ENCODE results near the gene PRSS16. TPM values are rescaled to one million over a fixed set of nuclear protein-coding genes. Genes with fewer than 3 reads are reported as not detected.

The PRSS16 gene
- total RNA-seq, 2 experiments from 2014 or later, result 1.1 to 1.5 TPM

DNA sequence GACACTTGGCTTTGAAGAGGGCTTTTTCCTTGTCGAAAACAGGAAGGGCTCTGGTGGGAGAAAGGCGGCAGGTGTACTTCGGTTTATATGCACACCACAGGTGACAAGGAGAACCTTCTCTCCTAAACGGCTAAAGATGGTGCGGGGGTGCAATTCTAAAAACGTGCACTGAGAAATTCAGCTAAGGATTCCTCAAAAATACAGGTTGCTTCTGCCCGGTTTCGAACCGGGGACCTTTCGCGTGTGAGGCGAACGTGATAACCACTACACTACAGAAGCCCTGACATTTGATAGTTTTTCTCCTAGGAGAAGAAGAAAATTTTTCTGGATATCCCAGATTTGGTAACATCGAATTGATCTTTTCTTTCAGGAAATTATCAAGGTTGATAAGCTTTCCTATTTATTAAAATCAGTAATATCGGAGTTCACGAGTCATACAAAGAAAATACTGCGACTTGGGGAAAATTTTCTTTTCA lies 32.6 kb downstream of the PRSS16 start:
- H3K4me1 Mint-ChIP-seq, result peaks cover 19% of the 10 kb centered on the region
- H3K27ac Mint-ChIP-seq, result peak overlapping the region; percentile 71

DNA sequence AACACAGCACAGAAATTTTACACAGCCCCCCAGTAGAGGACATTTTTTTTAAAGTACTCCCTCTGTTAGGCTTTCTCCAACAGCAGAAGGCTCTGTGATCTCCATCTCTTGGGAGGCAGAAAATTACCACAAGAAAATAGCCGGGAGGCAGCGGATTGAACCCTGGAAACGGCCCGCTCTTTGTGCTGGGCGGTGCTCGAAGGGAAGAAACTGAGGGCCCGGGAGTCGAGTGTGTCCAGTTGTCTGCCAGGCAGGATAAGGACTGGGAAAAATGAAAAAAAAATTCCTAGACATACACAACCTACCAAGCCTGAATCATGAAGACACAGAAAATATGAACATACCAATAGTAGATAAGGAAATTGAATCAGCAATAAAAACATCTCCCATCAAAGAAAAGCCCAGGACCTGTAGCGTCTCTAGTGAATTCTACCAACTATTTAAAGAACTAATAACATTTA lies 33.1 kb downstream of the PRSS16 start:
- Mint-ChIP-seq H3K4me3 (peak overlapping the region; percentile 30), H3K27ac (no peak overlapping the region)
- POLR2A ChIA-PET, result no interaction called here

More for the DNA sequence above, 32.6 kb downstream of the PRSS16 start:
- ChIA-PET CTCF (no interaction called here), POLR2A (no interaction called here)
- Mint-ChIP-seq H3K4me3 (peak overlapping the region; percentile 48), H3K27me3 (peaks cover 77% of the 10 kb centered on the region), H3K36me3 (ENCODE audit: low read depth) (peaks cover 13% of the 10 kb centered on the region), H3K9me3 (peaks cover 15% of the 10 kb centered on the region)
- no peak for DNase-seq

DNA sequence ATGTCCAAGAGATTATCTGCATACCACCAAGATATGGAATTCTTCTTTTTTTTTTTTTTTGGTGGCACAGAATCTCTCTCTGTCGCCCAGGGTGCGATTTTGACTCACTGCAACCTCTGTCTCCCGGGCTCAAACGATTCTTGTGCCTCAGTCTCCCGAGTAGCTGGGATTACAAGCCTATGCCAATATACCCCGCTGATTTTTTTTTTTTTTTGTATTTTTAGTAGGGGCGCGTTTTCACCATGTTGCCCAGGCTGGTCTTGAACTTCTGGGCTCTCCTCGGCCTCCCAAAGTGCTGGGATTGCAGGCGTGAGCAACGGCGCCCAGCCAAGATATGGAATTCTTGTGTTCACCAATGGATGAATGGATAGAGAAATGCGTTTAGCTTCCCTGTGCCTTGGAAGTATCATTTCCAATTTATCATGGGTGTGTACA lies 33.6 kb downstream of the PRSS16 start:
- CTCF ChIA-PET, result interaction anchor here (0.6 kb wide), 2 partner anchors 931 to 1715 kb away, joined by 4 to 5 read pairs; no protein-coding TSS in a partner anchor
- POLR2A ChIA-PET, result no interaction called here
- no peak overlapping the region for H3K4me3 Mint-ChIP-seq

More for the DNA sequence above, 33.1 kb downstream of the PRSS16 start:
- Mint-ChIP-seq H3K27me3 (peaks cover 78% of the 10 kb centered on the region), H3K9me3 (peaks cover 18% of the 10 kb centered on the region), H3K4me1 (peaks cover 19% of the 10 kb centered on the region), H3K36me3 (ENCODE audit: low read depth) (peaks cover 13% of the 10 kb centered on the region)
- CTCF ChIA-PET, result interaction anchor here (0.6 kb wide), 2 partner anchors 931 to 1716 kb away, joined by 4 to 5 read pairs; no protein-coding TSS in a partner anchor
- no peak for DNase-seq

DNA sequence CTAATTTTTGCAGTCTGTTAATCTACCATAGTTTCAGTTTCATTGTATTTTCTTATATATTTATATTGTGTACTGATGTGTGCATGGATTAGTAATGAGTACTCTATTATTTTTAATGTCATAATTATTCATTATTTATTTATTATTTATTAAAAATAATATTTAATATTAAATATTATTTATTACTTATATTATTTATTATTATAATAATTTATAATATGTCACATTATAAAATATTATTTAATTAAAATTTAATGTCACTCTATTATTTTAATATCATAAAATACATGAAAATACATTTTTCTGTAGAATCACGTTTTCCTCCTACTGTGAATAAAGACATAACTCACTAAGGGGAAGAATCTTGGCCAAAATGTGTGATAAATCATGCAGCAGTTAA lies 34.1 kb downstream of the PRSS16 start:
- H3K4me1 Mint-ChIP-seq, result peaks cover 19% of the 10 kb centered on the region
- ChIA-PET POLR2A (no interaction called here), CTCF (no interaction called here)
- H3K4me3 Mint-ChIP-seq, result no peak overlapping the region
- peaks cover 79% of the 10 kb centered on the region for H3K27me3 Mint-ChIP-seq
- H3K36me3 Mint-ChIP-seq (ENCODE audit: low read depth), result peaks cover 13% of the 10 kb centered on the region
- H3K27ac Mint-ChIP-seq, result no peak overlapping the region
- peaks cover 25% of the 10 kb centered on the region for H3K9me3 Mint-ChIP-seq
- no peak for DNase-seq

More for the DNA sequence above, 33.6 kb downstream of the PRSS16 start:
- H3K27ac Mint-ChIP-seq, result no peak overlapping the region
- H3K9me3 Mint-ChIP-seq, result peaks cover 22% of the 10 kb centered on the region
- peaks cover 78% of the 10 kb centered on the region for H3K27me3 Mint-ChIP-seq
- peaks cover 19% of the 10 kb centered on the region for H3K4me1 Mint-ChIP-seq
- DNase-seq, result no peak
- peaks cover 13% of the 10 kb centered on the region for H3K36me3 Mint-ChIP-seq (ENCODE audit: low read depth)

DNA sequence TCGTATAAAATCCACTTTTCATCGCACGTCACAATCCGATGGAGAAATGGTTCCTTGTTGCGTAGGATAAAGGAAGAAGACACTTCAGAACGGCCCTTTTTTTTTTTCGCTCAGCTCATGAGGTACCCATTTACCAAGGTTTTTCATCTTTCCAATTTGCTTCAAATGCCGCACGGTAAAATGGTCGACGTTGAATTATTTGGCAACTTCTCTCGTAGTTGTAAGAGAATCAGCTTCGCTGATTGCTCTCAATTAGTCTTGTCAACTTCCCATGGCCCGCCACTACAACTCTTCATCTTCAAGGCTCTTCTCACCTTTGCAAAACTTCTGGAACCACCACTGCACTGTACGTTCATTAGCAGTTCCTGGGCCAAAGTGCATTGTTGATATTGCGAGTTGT lies 35.8 kb downstream of the PRSS16 start:
- ChIA-PET POLR2A (interaction anchor here (0.7 kb wide), 1 partner anchor 239 kb away, joined by 4 read pairs; no protein-coding TSS in a partner anchor), CTCF (interaction anchor here (1.0 kb wide), 1 partner anchor 11 kb away, joined by 3 read pairs; no protein-coding TSS in a partner anchor)
- Mint-ChIP-seq H3K27ac (peak overlapping the region; percentile 60), H3K27me3 (peaks cover 80% of the 10 kb centered on the region), H3K4me1 (peaks cover 20% of the 10 kb centered on the region), H3K36me3 (ENCODE audit: low read depth) (peaks cover 18% of the 10 kb centered on the region), H3K4me3 (peak overlapping the region; percentile 38), H3K9me3 (peaks cover 21% of the 10 kb centered on the region)
- DNase-seq, result no peak

DNA sequence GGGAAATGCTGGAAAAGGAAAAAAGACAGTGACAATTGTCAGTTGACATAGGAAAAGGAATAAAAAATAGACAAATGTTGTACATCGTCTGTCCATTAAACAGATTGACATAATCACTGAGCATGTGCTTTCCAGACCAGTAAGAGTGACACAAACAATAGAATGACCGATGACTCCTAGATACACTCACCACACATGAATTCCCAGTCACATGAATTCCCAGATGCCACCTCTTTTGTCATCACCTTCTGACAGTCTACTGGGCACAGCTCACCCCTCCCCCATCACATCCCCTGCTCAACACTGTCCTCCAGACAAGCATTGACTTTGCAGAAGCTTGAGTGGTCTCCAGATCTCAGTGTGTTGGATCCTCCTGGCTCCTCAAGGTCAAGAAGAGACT lies 38.6 kb downstream of the PRSS16 start:
- ChIA-PET CTCF (no interaction called here), POLR2A (no interaction called here)
- DNase-seq, result no peak
- H3K27ac Mint-ChIP-seq, result no peak overlapping the region
- H3K9me3 Mint-ChIP-seq, result peaks cover 32% of the 10 kb centered on the region
- H3K36me3 Mint-ChIP-seq (ENCODE audit: low read depth), result peaks cover 24% of the 10 kb centered on the region
- H3K27me3 Mint-ChIP-seq, result peaks cover 83% of the 10 kb centered on the region
- H3K4me3 Mint-ChIP-seq, result no peak overlapping the region
- H3K4me1 Mint-ChIP-seq, result peaks cover 13% of the 10 kb centered on the region

DNA sequence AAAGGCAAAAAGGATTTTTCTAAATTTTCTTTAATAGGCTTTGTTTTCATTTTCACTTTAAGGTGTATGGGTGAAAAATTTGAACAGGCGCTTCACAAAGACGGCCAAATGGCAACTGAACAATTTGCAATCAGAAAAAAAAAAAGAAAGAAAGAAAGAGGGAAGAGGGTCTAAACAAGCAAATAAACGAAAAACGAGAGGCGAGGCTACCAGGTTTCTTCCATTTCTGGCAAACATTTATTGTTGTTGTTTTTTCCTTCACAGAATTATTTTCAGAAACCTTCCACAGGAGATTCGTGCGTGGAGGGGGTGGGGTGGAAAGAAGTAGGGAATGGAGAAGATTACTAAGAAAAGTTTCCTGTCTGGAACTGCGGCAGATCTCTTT lies 40.2 kb downstream of the PRSS16 start:
- peaks cover 13% of the 10 kb centered on the region for H3K4me1 Mint-ChIP-seq
- ChIA-PET CTCF (no interaction called here), POLR2A (no interaction called here)
- H3K27me3 Mint-ChIP-seq, result peaks cover 86% of the 10 kb centered on the region
- DNase-seq, result no peak
- peak overlapping the region; percentile 71 for H3K27ac Mint-ChIP-seq
- H3K9me3 Mint-ChIP-seq, result peaks cover 28% of the 10 kb centered on the region
- H3K36me3 Mint-ChIP-seq (ENCODE audit: low read depth), result peaks cover 23% of the 10 kb centered on the region
- H3K4me3 Mint-ChIP-seq, result no peak overlapping the region

DNA sequence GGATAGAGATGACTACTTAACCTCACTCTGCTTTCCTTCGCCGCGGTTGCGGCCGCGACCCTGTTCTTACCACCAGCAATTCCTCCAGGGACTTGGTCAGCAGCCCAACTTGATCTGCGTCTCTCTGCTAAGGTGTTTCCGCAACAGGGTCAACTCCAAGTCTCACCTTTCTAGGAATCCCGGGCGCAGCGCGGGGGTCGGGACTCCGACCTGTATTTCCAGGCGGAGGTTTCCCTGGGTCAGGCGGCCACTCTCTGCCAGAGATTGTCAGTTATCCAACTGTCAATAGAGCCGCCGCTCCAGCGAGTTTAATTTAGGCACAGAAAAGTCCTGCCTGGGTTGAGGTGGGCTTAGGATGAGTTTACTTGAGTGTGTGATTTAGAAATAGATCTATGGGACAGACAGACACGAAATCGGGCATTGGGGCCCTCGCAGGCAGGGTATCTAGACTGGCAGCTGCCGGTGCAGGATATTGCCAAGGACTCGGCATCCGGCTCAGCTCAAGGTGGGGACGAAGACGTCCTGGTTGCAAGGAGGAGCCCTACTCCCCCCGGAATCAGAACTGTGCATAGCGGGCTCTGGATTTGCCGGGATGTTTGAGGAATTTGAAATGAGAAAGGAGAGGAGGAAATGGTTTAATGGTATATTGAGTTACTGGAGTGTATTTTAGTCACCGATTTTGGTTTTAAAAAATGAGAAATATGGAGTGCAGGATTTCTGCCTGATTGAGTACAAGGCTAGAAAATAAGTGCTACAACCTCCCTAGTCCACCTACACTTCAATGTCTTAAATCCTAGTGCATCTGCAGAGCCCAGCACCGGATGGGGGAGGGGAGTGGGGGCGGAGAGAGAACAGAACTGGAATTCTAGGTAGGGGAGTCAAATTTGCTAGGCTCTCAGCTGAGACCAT lies 40.9 kb downstream of the PRSS16 start:
- peaks cover 84% of the 10 kb centered on the region for H3K27me3 Mint-ChIP-seq
- peaks cover 28% of the 10 kb centered on the region for H3K9me3 Mint-ChIP-seq
- ChIA-PET CTCF (interaction anchor here (0.6 to 1.0 kb wide), 2 partner anchors 25 to 194 kb away, joined by 3 read pairs; no protein-coding TSS in a partner anchor), POLR2A (no interaction called here)
- peaks cover 19% of the 10 kb centered on the region for H3K36me3 Mint-ChIP-seq (ENCODE audit: low read depth)
- no peak overlapping the region for H3K27ac Mint-ChIP-seq
- H3K4me1 Mint-ChIP-seq, result peaks cover 9% of the 10 kb centered on the region
- DNase-seq, result no peak
- H3K4me3 Mint-ChIP-seq, result peak overlapping the region; percentile 2

DNA sequence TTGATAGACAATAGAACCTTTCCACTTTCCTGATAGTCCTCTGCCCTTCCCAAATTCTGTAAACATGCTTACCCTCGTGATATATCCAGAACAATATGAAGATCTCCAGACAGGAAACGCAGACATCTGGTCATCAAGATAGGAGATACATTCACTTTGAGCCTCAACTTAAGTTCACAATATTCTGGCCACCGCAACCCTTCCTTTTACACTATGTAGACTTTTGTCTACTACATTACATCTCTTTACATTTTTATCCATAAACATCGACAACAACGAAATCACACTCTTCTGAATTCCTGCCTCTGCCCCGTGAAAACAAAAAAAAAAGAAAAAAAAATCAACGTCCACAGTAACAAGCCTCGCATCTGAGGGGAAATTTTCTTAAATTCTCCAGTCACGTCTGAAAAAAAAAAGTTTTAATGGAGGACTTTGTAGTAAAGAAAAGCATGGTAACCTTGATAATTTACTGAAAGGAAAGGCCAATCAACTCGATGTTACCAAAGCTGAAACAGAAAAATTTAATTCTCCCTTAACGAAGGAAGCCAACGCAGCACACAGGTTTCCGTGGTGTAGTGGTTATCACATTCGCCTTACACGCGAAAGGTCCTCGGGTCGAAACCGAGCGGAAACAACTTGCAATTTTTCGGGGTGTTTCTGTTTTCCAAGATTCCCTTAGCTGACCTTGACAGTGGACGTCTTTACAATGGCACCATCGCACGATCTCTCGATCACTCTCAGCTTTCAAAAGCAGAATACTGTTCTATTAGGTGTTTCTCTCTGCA lies 42.8 kb downstream of the PRSS16 start:
- peaks cover 38% of the 10 kb centered on the region for H3K9me3 Mint-ChIP-seq
- H3K27me3 Mint-ChIP-seq, result peaks cover 84% of the 10 kb centered on the region
- H3K36me3 Mint-ChIP-seq (ENCODE audit: low read depth), result peaks cover 13% of the 10 kb centered on the region
- CTCF ChIA-PET, result interaction anchor here (0.6 to 0.7 kb wide), 2 partner anchors 87 to 156 kb away, joined by 3 to 4 read pairs; no protein-coding TSS in a partner anchor
- no peak for DNase-seq
- H3K27ac Mint-ChIP-seq, result no peak overlapping the region
- no peak overlapping the region for H3K4me3 Mint-ChIP-seq
- POLR2A ChIA-PET, result no interaction called here
- peaks cover 5% of the 10 kb centered on the region for H3K4me1 Mint-ChIP-seq

DNA sequence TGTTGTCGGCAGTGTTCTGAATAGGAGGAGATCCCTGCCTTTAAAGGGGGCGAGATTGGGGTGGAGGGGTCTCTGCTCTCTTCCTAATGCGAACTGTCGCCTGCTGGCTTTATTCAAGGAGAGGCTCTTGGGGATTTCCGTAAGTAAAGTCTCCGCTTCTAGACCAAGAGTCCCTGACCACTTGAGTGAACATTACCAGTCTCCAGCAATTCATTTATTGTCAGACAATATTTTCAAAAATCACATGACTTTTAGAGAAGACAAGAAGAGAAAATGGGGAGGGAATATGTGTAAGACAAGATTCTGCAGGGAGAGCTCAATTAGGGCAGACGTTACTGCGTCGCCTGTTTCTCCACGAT lies 43.3 kb downstream of the PRSS16 start:
- Mint-ChIP-seq H3K4me1 (peaks cover 9% of the 10 kb centered on the region), H3K27ac (no peak overlapping the region), H3K27me3 (peaks cover 84% of the 10 kb centered on the region), H3K9me3 (peaks cover 41% of the 10 kb centered on the region), H3K36me3 (ENCODE audit: low read depth) (peaks cover 18% of the 10 kb centered on the region), H3K4me3 (no peak overlapping the region)
- POLR2A ChIA-PET, result no interaction called here
- CTCF ChIA-PET, result interaction anchor here (0.6 to 0.7 kb wide), 2 partner anchors 88 to 157 kb away, joined by 3 to 4 read pairs; no protein-coding TSS in a partner anchor
- DNase-seq, result no peak

DNA sequence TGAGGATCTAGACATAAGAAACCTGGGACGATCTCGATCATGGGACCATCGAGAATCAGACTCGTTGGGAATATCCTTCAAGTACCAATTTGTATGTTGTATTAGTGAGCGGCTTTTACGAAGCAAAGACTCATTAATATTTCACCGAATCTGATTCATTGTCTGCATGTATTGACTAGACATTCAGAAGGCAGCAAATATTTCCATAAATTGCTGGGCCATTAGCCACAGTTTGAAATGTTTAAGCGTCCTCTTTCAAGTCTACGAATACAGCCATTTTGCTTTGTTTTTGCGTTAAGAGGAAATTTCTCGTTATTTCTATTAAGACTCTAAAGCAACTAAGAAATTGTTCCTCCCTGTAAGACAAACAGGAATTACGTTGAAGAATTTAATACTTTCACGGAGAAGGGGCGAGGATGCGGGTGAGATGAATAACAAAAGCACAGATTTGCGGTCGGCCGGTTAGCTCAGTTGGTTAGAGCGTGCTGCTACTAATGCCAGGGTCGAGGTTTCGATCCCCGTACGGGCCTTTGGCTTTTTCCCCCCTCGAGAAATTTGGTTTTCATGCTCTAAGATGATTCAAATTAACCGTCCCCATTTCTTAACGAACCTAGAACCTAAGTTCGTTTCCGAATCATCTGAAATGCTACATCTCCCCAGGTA lies 46.1 kb downstream of the PRSS16 start:
- H3K4me3 Mint-ChIP-seq, result no peak overlapping the region
- peaks cover 84% of the 10 kb centered on the region for H3K27me3 Mint-ChIP-seq
- no peak overlapping the region for H3K27ac Mint-ChIP-seq
- no peak for DNase-seq
- ChIA-PET POLR2A (no interaction called here), CTCF (interaction anchor here (1.2 kb wide), 1 partner anchor 10 kb away, joined by 3 read pairs; no protein-coding TSS in a partner anchor)
- H3K9me3 Mint-ChIP-seq, result peaks cover 40% of the 10 kb centered on the region
- H3K36me3 Mint-ChIP-seq (ENCODE audit: low read depth), result peaks cover 13% of the 10 kb centered on the region
- peaks cover 11% of the 10 kb centered on the region for H3K4me1 Mint-ChIP-seq

DNA sequence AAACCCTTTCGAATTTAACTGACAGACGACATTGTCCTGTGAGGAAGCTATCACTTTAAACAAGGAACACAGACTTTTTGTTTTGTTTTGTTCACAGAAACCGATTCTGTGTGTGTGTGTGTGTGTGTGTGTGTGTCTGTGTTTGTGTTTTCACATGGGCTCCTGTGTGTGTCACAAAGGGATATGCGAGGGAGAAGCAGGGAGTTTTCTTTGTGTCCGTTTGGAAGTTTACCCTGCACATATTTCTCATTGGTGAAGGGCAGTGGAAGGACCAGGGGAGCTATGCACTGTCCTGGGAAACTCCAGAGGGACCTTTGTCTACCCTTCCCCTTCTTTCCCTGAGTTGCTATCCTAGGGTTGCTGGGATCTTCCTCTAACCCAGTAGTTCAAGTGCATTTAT lies 46.9 kb downstream of the PRSS16 start:
- no peak overlapping the region for H3K27ac Mint-ChIP-seq
- H3K9me3 Mint-ChIP-seq, result peaks cover 40% of the 10 kb centered on the region
- CTCF ChIA-PET, result interaction anchor here (0.6 to 1.2 kb wide), 2 partner anchors 11 to 23 kb away, joined by 3 read pairs; no protein-coding TSS in a partner anchor
- H3K36me3 Mint-ChIP-seq (ENCODE audit: low read depth), result peaks cover 11% of the 10 kb centered on the region
- POLR2A ChIA-PET, result no interaction called here
- H3K4me3 Mint-ChIP-seq, result no peak overlapping the region
- no peak for DNase-seq
- H3K27me3 Mint-ChIP-seq, result peaks cover 78% of the 10 kb centered on the region
- H3K4me1 Mint-ChIP-seq, result peaks cover 11% of the 10 kb centered on the region
